GM12874 (cell line): Measurements from ENCODE around the gene FAM168B.

Experiments used
- CTCF ChIP-seq: IDR thresholded peaks from 2 replicates; pipeline ENCODE4 v1.5.1; 2011; ENCODE audit warnings: low read depth, mild to moderate bottlenecking, control low read depth, low read length, moderate library complexity; ENCODE audit not compliant: insufficient read depth

Gene FAM168B

GRCh38 chr2:131056204-131056931 is 36.9 kb downstream of the FAM168B start:
- TF ChIP-seq CTCF = no peak

GRCh38 chr2:131055169-131056065 is 37.8 kb downstream of the FAM168B start:
- TF ChIP-seq CTCF = no peak

GRCh38 chr2:131054488-131054887 is 38.8 kb downstream of the FAM168B start:
- no peak for TF ChIP-seq CTCF

- TF ChIP-seq CTCF = no peak
Measured at GRCh38 chr2:131052741-131053263, 40.5 kb downstream of the FAM168B start.

GRCh38 chr2:131050896-131051295 is 42.4 kb downstream of the FAM168B start:
- TF ChIP-seq CTCF = no peak

GRCh38 chr2:131049150-131049718 is 44.0 kb downstream of the FAM168B start:
- no peak for TF ChIP-seq CTCF

- no peak for TF ChIP-seq CTCF
Measured at GRCh38 chr2:131048641-131049040, 44.6 kb downstream of the FAM168B start.
